Karpas-422 (cell line): Measurements from ENCODE around the gene ARHGEF4. TPM values are rescaled to one million over a fixed set of nuclear protein-coding genes. Genes with fewer than 3 reads are reported as not detected.

ENCODE experiments used
- DNase-seq: peaks from one replicate; pipeline ENCODE4 v3.0.0-alpha.2; 2015
- H2AFZ ChIP-seq: fragments of 200-600 bp; sonication (generic); 2 replicates; pipeline ENCODE4 v1.6.1; 2014; ENCODE audit warnings: antibody characterized with exemption, low read length, mixed read lengths
- H3K27ac ChIP-seq: fragments of 200-600 bp; sonication (generic); 2 replicates; pipeline ENCODE4 v1.5.1; 2014; ENCODE audit warnings: mild to moderate bottlenecking, low read length, moderate library complexity
- H3K27me3 ChIP-seq: fragments of 200-600 bp; sonication (generic); 2 replicates; pipeline ENCODE4 v1.6.1; 2014; ENCODE audit warnings: low read length, mixed read lengths
- H3K36me3 ChIP-seq: fragments of 200-600 bp; sonication (generic); 2 replicates; pipeline ENCODE4 v1.6.1; 2014; ENCODE audit warnings: low read length, mixed read lengths; ENCODE audit not compliant: insufficient read depth
- H3K4me1 ChIP-seq: fragments of 200-600 bp; sonication (generic); 2 replicates; pipeline ENCODE4 v1.6.1; 2014; ENCODE audit warnings: mild to moderate bottlenecking, low read length, mixed read lengths
- H3K4me2 ChIP-seq: fragments of 200-600 bp; sonication (generic); 2 replicates; pipeline ENCODE4 v1.6.1; 2014; ENCODE audit warnings: low read length, low read depth, mild to moderate bottlenecking; ENCODE audit not compliant: poor library complexity, severe bottlenecking
- H3K4me3 ChIP-seq: fragments of 200-600 bp; sonication (generic); 2 replicates; pipeline ENCODE4 v1.5.1; 2014; ENCODE audit warnings: mild to moderate bottlenecking, antibody characterized with exemption, low read length, mixed read lengths
- H3K79me2 ChIP-seq: fragments of 200-600 bp; sonication (generic); 2 replicates; pipeline ENCODE4 v1.6.1; 2014; ENCODE audit warnings: mild to moderate bottlenecking, low read length, mixed read lengths
- H3K9ac ChIP-seq: fragments of 200-600 bp; sonication (generic); 2 replicates; pipeline ENCODE4 v1.6.0; 2014; ENCODE audit warnings: low read length
- H3K9me2 ChIP-seq: fragments of 200-600 bp; sonication (generic), shearing (Covaris generic); replicated peaks from 2 replicates; pipeline ENCODE4 v1.6.0; 2014; ENCODE audit warnings: mild to moderate bottlenecking, low read length, moderate library complexity; ENCODE audit not compliant: insufficient read depth
- H3K9me3 ChIP-seq: fragments of 300-700, 200-600 bp; sonication (generic); 2 replicates; pipeline ENCODE4 v1.6.1; 2014; ENCODE audit warnings: low read length, mixed read lengths
- H4K20me1 ChIP-seq: fragments of 200-600 bp; sonication (generic); 2 replicates; pipeline ENCODE4 v1.6.1; 2014; ENCODE audit warnings: mild to moderate bottlenecking, antibody characterized with exemption, low read length, low read depth; ENCODE audit not compliant: insufficient read depth
- total RNA-seq: library from RNA; depleted of rRNA; stranded (reverse); fragments of >200 nt; shearing (Covaris generic); gene quantifications from 2 replicates; pipeline ENCODE4 v1.2.3, GENCODE V29; 2014; ENCODE audit warnings: low replicate concordance

Gene ARHGEF4
- total RNA-seq, 1 experiment from 2014 or later = not detected

GRCh38 chr2:130884013-130884412, 47.3 kb downstream of the ARHGEF4 start:
- no peaks in the 10 kb centered on the region for H3K9me2 ChIP-seq
- H3K9ac ChIP-seq = no peak overlapping the region
- H3K27ac ChIP-seq = no peak overlapping the region
- H3K27me3 ChIP-seq = no peaks in the 10 kb centered on the region
- DNase-seq = no peak
- no peaks in the 10 kb centered on the region for H3K9me3 ChIP-seq
- H3K4me3 ChIP-seq = no peak overlapping the region
- no peaks in the 10 kb centered on the region for H3K79me2 ChIP-seq
- no peaks in the 10 kb centered on the region for H3K36me3 ChIP-seq
- no peak overlapping the region for H3K4me2 ChIP-seq
- H3K4me1 ChIP-seq = no peaks in the 10 kb centered on the region
- H2AFZ ChIP-seq = no peak overlapping the region
- H4K20me1 ChIP-seq = no peaks in the 10 kb centered on the region

GRCh38 chr2:130884503-130884902, 47.8 kb downstream of the ARHGEF4 start:
- Histone ChIP-seq H3K36me3 (no peaks in the 10 kb centered on the region), H3K9me3 (no peaks in the 10 kb centered on the region), H3K27me3 (no peaks in the 10 kb centered on the region), H3K9ac (no peak overlapping the region), H3K4me2 (no peak overlapping the region), H2AFZ (no peak overlapping the region), H3K4me3 (no peak overlapping the region), H4K20me1 (no peaks in the 10 kb centered on the region), H3K4me1 (no peaks in the 10 kb centered on the region), H3K9me2 (no peaks in the 10 kb centered on the region), H3K27ac (no peak overlapping the region), H3K79me2 (no peaks in the 10 kb centered on the region)
- DNase-seq = no peak

DNA sequence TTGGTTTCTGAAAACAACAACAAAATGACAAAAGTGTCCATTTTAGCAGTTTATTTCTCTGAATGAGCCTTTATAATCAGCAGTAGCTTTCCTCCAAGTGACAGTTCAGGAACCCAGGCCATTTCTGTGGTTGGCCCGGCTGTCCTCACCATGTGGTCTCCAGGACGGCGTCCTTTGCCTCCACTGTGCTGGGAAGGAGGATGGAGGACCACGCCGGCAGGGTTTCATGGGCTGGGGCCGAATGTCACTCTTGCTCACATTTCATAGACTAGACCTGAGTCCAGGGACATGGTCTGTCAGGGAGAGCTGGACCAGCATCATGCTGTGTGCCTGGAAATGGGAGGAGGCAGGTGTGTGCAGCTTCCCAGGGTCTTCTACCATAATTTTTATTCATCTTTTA, 50.9 kb downstream of the ARHGEF4 start:
- Histone ChIP-seq H3K36me3 (no peaks in the 10 kb centered on the region), H3K4me2 (no peak overlapping the region), H3K9ac (no peak overlapping the region), H3K9me3 (no peaks in the 10 kb centered on the region), H4K20me1 (no peaks in the 10 kb centered on the region), H3K4me1 (peaks cover 14% of the 10 kb centered on the region), H3K27me3 (no peaks in the 10 kb centered on the region), H3K27ac (no peak overlapping the region), H3K4me3 (no peak overlapping the region), H2AFZ (no peak overlapping the region), H3K79me2 (no peaks in the 10 kb centered on the region), H3K9me2 (no peaks in the 10 kb centered on the region)
- DNase-seq = peak; percentile 14

GRCh38 chr2:130890941-130891669, 54.4 kb downstream of the ARHGEF4 start:
- DNase-seq = no peak
- Histone ChIP-seq H3K9ac (no peak overlapping the region), H2AFZ (no peak overlapping the region), H3K27ac (no peak overlapping the region), H3K9me3 (no peaks in the 10 kb centered on the region), H3K27me3 (no peaks in the 10 kb centered on the region), H3K36me3 (no peaks in the 10 kb centered on the region), H3K9me2 (no peaks in the 10 kb centered on the region), H3K79me2 (no peaks in the 10 kb centered on the region), H3K4me1 (peaks cover 24% of the 10 kb centered on the region), H3K4me2 (no peak overlapping the region), H4K20me1 (no peaks in the 10 kb centered on the region), H3K4me3 (no peak overlapping the region)

DNA sequence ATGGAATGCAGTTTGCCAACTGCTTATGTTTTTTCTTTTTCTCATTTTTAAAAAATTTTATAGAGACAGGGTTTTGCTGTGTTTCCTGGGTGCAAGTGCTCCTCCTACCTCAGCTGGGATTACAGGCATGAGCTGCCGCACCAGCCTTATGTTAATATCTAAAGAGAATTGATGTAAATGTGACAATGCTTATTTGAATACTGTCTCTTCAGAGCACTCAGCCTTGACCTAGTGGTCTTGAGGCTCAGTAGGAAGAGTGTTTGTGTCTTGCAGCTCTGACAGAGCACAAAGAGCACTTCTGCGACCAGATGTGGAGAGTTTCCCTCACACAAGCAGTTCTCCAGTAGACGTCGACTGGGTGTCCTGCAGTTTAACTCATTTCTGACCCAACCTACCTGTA, 55.3 kb downstream of the ARHGEF4 start:
- no peaks in the 10 kb centered on the region for H4K20me1 ChIP-seq
- no peaks in the 10 kb centered on the region for H3K36me3 ChIP-seq
- no peak overlapping the region for H3K27ac ChIP-seq
- no peaks in the 10 kb centered on the region for H3K27me3 ChIP-seq
- no peaks in the 10 kb centered on the region for H3K79me2 ChIP-seq
- no peaks in the 10 kb centered on the region for H3K9me3 ChIP-seq
- no peak overlapping the region for H2AFZ ChIP-seq
- H3K9ac ChIP-seq = no peak overlapping the region
- DNase-seq = peak; percentile 57
- peak overlapping the region; percentile 53 for H3K4me2 ChIP-seq
- peaks cover 24% of the 10 kb centered on the region for H3K4me1 ChIP-seq
- no peaks in the 10 kb centered on the region for H3K9me2 ChIP-seq
- H3K4me3 ChIP-seq = no peak overlapping the region; the same call in 1 of the 2 replicates

- H3K4me3 ChIP-seq = no peak overlapping the region; the same call in 1 of the 2 replicates
- no peak overlapping the region for H2AFZ ChIP-seq
Measured at GRCh38 chr2:130892793-130893785, 56.4 kb downstream of the ARHGEF4 start.

DNA sequence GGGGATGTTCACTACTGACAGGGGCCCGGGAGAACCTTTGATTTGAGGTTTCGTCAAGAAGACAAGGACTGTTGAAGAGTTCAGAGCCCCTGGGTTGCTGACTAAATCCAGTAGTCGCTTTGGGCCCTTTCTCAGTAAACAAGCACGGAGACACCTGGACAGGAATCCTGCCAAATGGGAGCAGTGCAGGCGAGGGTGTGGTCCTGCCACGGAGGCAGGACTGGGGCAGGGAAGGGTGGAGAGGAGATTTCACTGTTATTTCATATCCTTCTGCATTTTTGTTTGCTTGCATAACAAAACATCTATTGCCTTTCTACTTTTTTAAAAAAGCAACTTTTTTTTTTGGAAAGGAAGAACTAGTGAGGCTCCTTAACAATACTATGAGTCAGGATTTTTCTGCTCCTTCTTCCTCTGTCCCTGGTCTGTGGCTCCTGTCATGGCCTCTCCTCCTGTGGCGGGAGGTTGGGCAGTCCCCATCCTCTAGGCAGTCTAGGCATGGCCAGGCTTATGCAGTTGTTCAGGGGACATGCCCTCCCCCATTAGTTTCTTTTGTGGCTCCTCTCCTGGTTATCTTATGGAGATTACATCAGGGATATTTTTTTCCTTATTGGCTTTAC, 57.7 kb downstream of the ARHGEF4 start:
- Histone ChIP-seq H3K36me3 (no peaks in the 10 kb centered on the region), H3K9me3 (no peaks in the 10 kb centered on the region), H3K4me1 (peaks cover 24% of the 10 kb centered on the region), H2AFZ (no peak overlapping the region), H3K79me2 (no peaks in the 10 kb centered on the region), H3K9ac (no peak overlapping the region), H3K4me2 (no peak overlapping the region), H3K27me3 (no peaks in the 10 kb centered on the region), H3K27ac (no peak overlapping the region), H3K4me3 (no peak overlapping the region), H4K20me1 (no peaks in the 10 kb centered on the region), H3K9me2 (no peaks in the 10 kb centered on the region)
- no peak for DNase-seq

More at GRCh38 chr2:130892793-130893785, 56.4 kb downstream of the ARHGEF4 start:
- H3K9ac ChIP-seq = no peak overlapping the region
- H3K27me3 ChIP-seq = no peaks in the 10 kb centered on the region
- peaks cover 24% of the 10 kb centered on the region for H3K4me1 ChIP-seq
- no peaks in the 10 kb centered on the region for H3K9me3 ChIP-seq
- H4K20me1 ChIP-seq = no peaks in the 10 kb centered on the region
- H3K4me2 ChIP-seq = peak overlapping the region; percentile 53
- no peak for DNase-seq
- no peak overlapping the region for H3K27ac ChIP-seq
- H3K79me2 ChIP-seq = no peaks in the 10 kb centered on the region
- no peaks in the 10 kb centered on the region for H3K36me3 ChIP-seq
- H3K9me2 ChIP-seq = no peaks in the 10 kb centered on the region

DNA sequence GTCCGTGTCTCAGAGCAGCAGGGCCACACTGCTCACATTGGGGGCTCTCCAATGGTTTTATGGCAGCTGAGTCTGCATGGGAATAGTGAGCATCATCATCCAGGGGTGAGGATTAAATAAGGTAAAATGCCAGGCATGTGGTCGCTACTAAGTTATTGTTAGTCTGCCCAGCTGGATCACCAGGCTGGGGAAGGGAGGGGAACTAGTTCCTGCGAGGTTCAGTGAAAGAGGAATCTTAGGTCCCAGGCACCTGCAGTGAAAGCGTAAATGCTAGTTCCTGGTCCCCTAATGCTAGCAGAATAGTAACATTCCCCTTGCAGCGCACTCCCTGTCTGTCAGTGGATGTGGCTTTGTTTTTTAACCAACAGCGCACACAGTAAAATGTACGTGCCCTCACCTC, 60.1 kb downstream of the ARHGEF4 start:
- DNase-seq = no peak
- H3K9me3 ChIP-seq = no peaks in the 10 kb centered on the region
- H3K79me2 ChIP-seq = no peaks in the 10 kb centered on the region
- no peak overlapping the region for H3K4me2 ChIP-seq
- peaks cover 18% of the 10 kb centered on the region for H3K4me1 ChIP-seq
- no peak overlapping the region for H3K9ac ChIP-seq
- no peaks in the 10 kb centered on the region for H4K20me1 ChIP-seq
- no peaks in the 10 kb centered on the region for H3K36me3 ChIP-seq
- H3K27ac ChIP-seq = no peak overlapping the region
- no peaks in the 10 kb centered on the region for H3K27me3 ChIP-seq
- H2AFZ ChIP-seq = no peak overlapping the region
- no peak overlapping the region for H3K4me3 ChIP-seq
- H3K9me2 ChIP-seq = no peaks in the 10 kb centered on the region
